GM06990 (cell line): Measurements from ENCODE around the gene ARHGAP32.

Experiments used
- DNase-seq: peaks from one replicate; pipeline ENCODE4 v3.0.0-alpha.2; 2011; ENCODE audit not compliant: insufficient read length; ENCODE audit errors: extremely low read depth
- H3K27me3 ChIP-seq: replicated peaks from 2 replicates; pipeline ENCODE4 v1.6.0; 2011; ENCODE audit warnings: low read length; ENCODE audit not compliant: control insufficient read depth, insufficient read depth
- H3K36me3 ChIP-seq: 2 replicates; pipeline ENCODE4 v1.5.1; 2011; ENCODE audit warnings: low read length; ENCODE audit not compliant: control insufficient read depth, insufficient read depth
- H3K4me3 ChIP-seq: replicated peaks from 2 replicates; pipeline ENCODE4 v1.5.1; 2011; ENCODE audit warnings: low read depth, mild to moderate bottlenecking, control low read depth, low read length
- CTCF ChIP-seq: IDR thresholded peaks from 2 replicates; pipeline ENCODE4 v1.5.1; 2011; ENCODE audit warnings: low read length, control low read depth, mild to moderate bottlenecking, inconsistent platforms; ENCODE audit not compliant: insufficient read depth, poor library complexity, severe bottlenecking

ARHGAP32 gene

GRCh38 chr11:128929991-128930390, 262.1 kb downstream of the ARHGAP32 start:
- no peak for TF ChIP-seq CTCF
- no peak for DNase-seq
- Histone ChIP-seq H3K4me3 (no peak overlapping the region), H3K36me3 (no peaks in the 10 kb centered on the region), H3K27me3 (peaks cover 2% of the 10 kb centered on the region)

- Histone ChIP-seq H3K27me3 (no peaks in the 10 kb centered on the region; the same call in 1 of the 2 replicates), H3K4me3 (no peak overlapping the region), H3K36me3 (no peaks in the 10 kb centered on the region)
- no peak for TF ChIP-seq CTCF
- DNase-seq, result no peak
Observed at GRCh38 chr11:128929468-128929867, 262.7 kb downstream of the ARHGAP32 start.

- no peak for TF ChIP-seq CTCF
- Histone ChIP-seq H3K4me3 (no peak overlapping the region), H3K36me3 (no peaks in the 10 kb centered on the region), H3K27me3 (no peaks in the 10 kb centered on the region; the same call in 1 of the 2 replicates)
- DNase-seq, result no peak
Observed at GRCh38 chr11:128928400-128928799, 263.7 kb downstream of the ARHGAP32 start.

- no peak for DNase-seq
- H3K36me3 ChIP-seq, result no peaks in the 10 kb centered on the region
- H3K4me3 ChIP-seq, result no peak overlapping the region
- no peak for TF ChIP-seq CTCF
- no peaks in the 10 kb centered on the region for H3K27me3 ChIP-seq
Observed at GRCh38 chr11:128927683-128928336, 264.3 kb downstream of the ARHGAP32 start.

- Histone ChIP-seq H3K36me3 (no peaks in the 10 kb centered on the region), H3K27me3 (no peaks in the 10 kb centered on the region), H3K4me3 (no peak overlapping the region)
- TF ChIP-seq CTCF, result no peak
- DNase-seq, result no peak
Observed at GRCh38 chr11:128927108-128927461, 265.0 kb downstream of the ARHGAP32 start.
